ENCODE data around the gene COLQ. TPM values are rescaled to one million over a fixed set of nuclear protein-coding genes. Genes with fewer than 3 reads are reported as not detected.

COLQ gene
- total RNA-seq, 1 experiment from 2014 or later: 1.5 TPM

GRCh38 chr3:15470849-15471248, 50.7 kb downstream of the COLQ start:
- no peak overlapping the region for H3K4me2 ChIP-seq (ENCODE audit: low read length)
- no peak overlapping the region for H3K27ac ChIP-seq (ENCODE audit: low read length)
- TF ChIP-seq EZH2 (IDR thresholded peaks at IDR 0.05; ENCODE audit: low read length, unreplicated experiment): no peak
- TF ChIP-seq EZH2phosphoT487 (IDR thresholded peaks at IDR 0.05; ENCODE audit: borderline replicate concordance, low read length): no peak
- TF ChIP-seq, protein P1, sequence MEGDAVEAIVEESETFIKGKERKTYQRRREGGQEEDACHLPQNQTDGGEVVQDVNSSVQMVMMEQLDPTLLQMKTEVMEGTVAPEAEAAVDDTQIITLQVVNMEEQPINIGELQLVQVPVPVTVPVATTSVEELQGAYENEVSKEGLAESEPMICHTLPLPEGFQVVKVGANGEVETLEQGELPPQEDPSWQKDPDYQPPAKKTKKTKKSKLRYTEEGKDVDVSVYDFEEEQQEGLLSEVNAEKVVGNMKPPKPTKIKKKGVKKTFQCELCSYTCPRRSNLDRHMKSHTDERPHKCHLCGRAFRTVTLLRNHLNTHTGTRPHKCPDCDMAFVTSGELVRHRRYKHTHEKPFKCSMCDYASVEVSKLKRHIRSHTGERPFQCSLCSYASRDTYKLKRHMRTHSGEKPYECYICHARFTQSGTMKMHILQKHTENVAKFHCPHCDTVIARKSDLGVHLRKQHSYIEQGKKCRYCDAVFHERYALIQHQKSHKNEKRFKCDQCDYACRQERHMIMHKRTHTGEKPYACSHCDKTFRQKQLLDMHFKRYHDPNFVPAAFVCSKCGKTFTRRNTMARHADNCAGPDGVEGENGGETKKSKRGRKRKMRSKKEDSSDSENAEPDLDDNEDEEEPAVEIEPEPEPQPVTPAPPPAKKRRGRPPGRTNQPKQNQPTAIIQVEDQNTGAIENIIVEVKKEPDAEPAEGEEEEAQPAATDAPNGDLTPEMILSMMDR (conservative IDR thresholded peaks at IDR 0.05; ENCODE audit: low read depth, low read length): no peak
- H3K27me3 ChIP-seq (ENCODE audit: low read length): no peaks in the 10 kb centered on the region
- no peaks in the 10 kb centered on the region for H3K4me1 ChIP-seq (ENCODE audit: insufficient read depth, low read length)
- no peaks in the 10 kb centered on the region for H4K20me1 ChIP-seq (ENCODE audit: low read length)
- no peaks in the 10 kb centered on the region for H3K79me2 ChIP-seq (ENCODE audit: low read length)
- no peak for ATAC-seq
- DNase-seq: no peak
- H3K9me3 ChIP-seq (ENCODE audit: low read length): no peaks in the 10 kb centered on the region
- intact Hi-C loops (cut with micrococcal nuclease): no loop called here
- no peak overlapping the region for H3K9ac ChIP-seq (ENCODE audit: low read length)
- H3K36me3 ChIP-seq (ENCODE audit: low read depth, low read length): no peaks in the 10 kb centered on the region
- ChIA-PET POLR2A (ENCODE audit: unreplicated experiment) (no interaction called here), CTCF (no interaction called here)
- H2AFZ ChIP-seq (ENCODE audit: low read length): no peak overlapping the region
- no peaks in the 10 kb centered on the region for H3F3A ChIP-seq (ENCODE audit: low read length, unreplicated experiment)
- peaks cover 3% of the 10 kb centered on the region; the same call in 1 of the 2 replicates for H3K9me2 ChIP-seq (replicated peaks; ENCODE audit: low read length)
- no peak overlapping the region for H3K4me3 ChIP-seq (ENCODE audit: low read length)
- BruUV-seq (replicated peaks): no TSS peak

- DNase-seq (peak; percentile 6), ATAC-seq (peak; percentile 57)
- Histone ChIP-seq H3K4me2 (ENCODE audit: low read length) (no peak overlapping the region), H3K4me3 (ENCODE audit: low read length) (no peak overlapping the region), H4K20me1 (ENCODE audit: low read length) (no peaks in the 10 kb centered on the region), H3F3A (ENCODE audit: low read length, unreplicated experiment) (no peaks in the 10 kb centered on the region), H3K9me3 (ENCODE audit: low read length) (no peaks in the 10 kb centered on the region), H3K27me3 (ENCODE audit: low read length) (no peaks in the 10 kb centered on the region), H3K4me1 (ENCODE audit: insufficient read depth, low read length) (no peaks in the 10 kb centered on the region), H3K36me3 (ENCODE audit: low read depth, low read length) (no peaks in the 10 kb centered on the region), H3K9me2 (replicated peaks; ENCODE audit: low read length) (peaks cover 3% of the 10 kb centered on the region; the same call in 1 of the 2 replicates), H2AFZ (ENCODE audit: low read length) (no peak overlapping the region), H3K9ac (ENCODE audit: low read length) (no peak overlapping the region), H3K79me2 (ENCODE audit: low read length) (no peaks in the 10 kb centered on the region), H3K27ac (ENCODE audit: low read length) (no peak overlapping the region)
- POLR2A ChIA-PET (ENCODE audit: unreplicated experiment): no interaction called here
- CTCF ChIA-PET: interaction anchor here (0.5 kb wide), 2 partner anchors 162 to 1254 kb away, joined by 3 read pairs; no protein-coding TSS in a partner anchor
- no TSS peak for BruUV-seq (replicated peaks)
- TF ChIP-seq, protein P1 (conservative IDR thresholded peaks at IDR 0.05; ENCODE audit: low read depth, low read length): peak; percentile 38
- TF ChIP-seq EZH2 (IDR thresholded peaks at IDR 0.05; ENCODE audit: low read length, unreplicated experiment): no peak
- intact Hi-C loops (cut with micrococcal nuclease): no loop called here
Observed at GRCh38 chr3:15470261-15470660, 51.2 kb downstream of the COLQ start.

GRCh38 chr3:15467227-15468181, 54.0 kb downstream of the COLQ start:
- Histone ChIP-seq H3F3A (ENCODE audit: low read length, unreplicated experiment) (no peaks in the 10 kb centered on the region), H3K36me3 (ENCODE audit: low read depth, low read length) (no peaks in the 10 kb centered on the region), H2AFZ (ENCODE audit: low read length) (no peak overlapping the region), H3K9me2 (replicated peaks; ENCODE audit: low read length) (peaks cover 3% of the 10 kb centered on the region; the same call in 1 of the 2 replicates), H3K9me3 (ENCODE audit: low read length) (no peaks in the 10 kb centered on the region), H3K27me3 (ENCODE audit: low read length) (no peaks in the 10 kb centered on the region), H3K4me2 (ENCODE audit: low read length) (no peak overlapping the region), H3K27ac (ENCODE audit: low read length) (no peak overlapping the region), H3K4me3 (ENCODE audit: low read length) (no peak overlapping the region), H4K20me1 (ENCODE audit: low read length) (no peaks in the 10 kb centered on the region), H3K4me1 (ENCODE audit: insufficient read depth, low read length) (no peaks in the 10 kb centered on the region), H3K9ac (ENCODE audit: low read length) (no peak overlapping the region), H3K79me2 (ENCODE audit: low read length) (no peaks in the 10 kb centered on the region)
- DNase-seq (no peak), ATAC-seq (no peak)
- ChIA-PET POLR2A (ENCODE audit: unreplicated experiment) (no interaction called here), CTCF (no interaction called here)
- intact Hi-C loops (cut with micrococcal nuclease): no loop called here
- TF ChIP-seq, protein P1 (conservative IDR thresholded peaks at IDR 0.05; ENCODE audit: low read depth, low read length): no peak
- TF ChIP-seq EZH2phosphoT487 (IDR thresholded peaks at IDR 0.05; ENCODE audit: borderline replicate concordance, low read length) (no peak), EZH2 (IDR thresholded peaks at IDR 0.05; ENCODE audit: low read length, unreplicated experiment) (no peak)
- BruUV-seq (replicated peaks): no TSS peak
